ENCODE results near the gene FBXL13.
"Not testable (repeated sequence)": the region's sequence is repeated elsewhere in the genome, so short reads cannot be mapped to it uniquely, and the experiment has no call there.

FBXL13 gene

DNA sequence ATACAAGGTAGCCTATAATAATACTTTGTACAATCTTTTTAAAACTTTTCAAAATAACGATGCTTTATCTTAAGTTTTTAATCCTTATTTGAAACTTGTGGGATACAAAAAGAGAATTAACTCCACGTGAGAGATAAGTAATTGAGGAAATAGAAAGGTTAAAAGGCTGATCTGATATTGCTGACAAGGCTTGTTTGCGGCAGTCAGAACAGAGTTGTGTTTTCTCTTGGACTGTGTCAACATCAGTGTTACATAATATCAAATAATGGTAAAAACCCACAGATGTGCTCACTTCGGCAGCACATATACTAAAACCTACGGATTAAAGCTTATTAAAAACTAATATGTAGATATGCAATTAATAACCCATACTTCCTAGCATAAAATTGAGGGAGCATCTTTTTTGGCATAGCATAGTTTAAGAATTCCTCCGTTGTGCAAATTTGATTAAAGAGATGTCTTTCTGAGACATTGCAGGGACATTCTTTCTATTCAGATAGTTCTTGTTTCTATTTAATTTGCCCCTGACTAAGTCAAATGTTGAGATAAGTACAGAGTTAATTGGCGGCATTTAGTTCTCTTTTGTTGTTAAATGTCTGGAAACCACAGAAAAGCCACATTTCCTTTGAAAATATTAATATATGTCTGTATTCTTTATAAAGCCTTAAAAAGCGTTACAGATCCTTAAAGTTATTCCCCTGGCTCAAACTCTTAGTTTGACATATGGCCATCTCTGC lies 262.5 kb downstream of the FBXL13 start:
- no peak for DNase-seq

DNA sequence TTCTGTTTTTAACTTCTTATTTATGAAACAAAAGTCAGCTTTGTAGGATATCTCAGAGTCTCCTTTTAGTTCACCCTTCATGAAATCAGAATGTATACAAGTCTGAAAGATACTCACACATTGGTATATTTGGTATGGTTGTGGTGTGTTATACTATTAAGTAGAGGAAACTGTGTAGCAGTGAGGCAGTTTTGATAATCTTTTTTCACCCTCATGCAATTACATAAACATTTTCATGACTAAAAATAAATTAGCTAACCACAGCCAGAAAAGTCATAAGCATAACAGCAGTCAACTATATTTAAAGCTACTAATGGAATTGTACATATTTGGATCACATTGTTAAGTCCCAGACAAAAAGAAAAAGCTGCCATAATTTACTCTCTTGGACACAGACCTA lies 263.7 kb downstream of the FBXL13 start:
- DNase-seq: no peak

DNA sequence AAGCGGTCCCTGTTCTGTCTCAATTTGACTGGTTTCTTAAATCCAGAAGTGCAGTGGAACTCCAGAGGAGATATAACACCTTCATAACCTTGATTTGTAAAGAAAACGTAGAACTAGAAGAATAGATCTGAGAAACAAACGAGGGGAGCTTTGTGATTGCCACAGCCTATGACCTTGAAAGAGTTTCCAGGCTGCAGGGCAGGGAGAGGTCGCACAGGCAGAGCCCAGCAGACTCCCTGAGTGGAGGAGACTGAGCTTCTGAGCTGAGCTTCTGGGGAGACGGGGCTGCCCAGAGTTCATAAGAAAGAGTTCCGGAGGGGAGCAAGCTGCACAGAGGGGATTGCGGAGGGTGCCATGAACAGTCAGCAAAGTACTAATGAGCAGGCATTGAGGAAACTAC lies 268.0 kb downstream of the FBXL13 start:
- no peak for DNase-seq

DNA sequence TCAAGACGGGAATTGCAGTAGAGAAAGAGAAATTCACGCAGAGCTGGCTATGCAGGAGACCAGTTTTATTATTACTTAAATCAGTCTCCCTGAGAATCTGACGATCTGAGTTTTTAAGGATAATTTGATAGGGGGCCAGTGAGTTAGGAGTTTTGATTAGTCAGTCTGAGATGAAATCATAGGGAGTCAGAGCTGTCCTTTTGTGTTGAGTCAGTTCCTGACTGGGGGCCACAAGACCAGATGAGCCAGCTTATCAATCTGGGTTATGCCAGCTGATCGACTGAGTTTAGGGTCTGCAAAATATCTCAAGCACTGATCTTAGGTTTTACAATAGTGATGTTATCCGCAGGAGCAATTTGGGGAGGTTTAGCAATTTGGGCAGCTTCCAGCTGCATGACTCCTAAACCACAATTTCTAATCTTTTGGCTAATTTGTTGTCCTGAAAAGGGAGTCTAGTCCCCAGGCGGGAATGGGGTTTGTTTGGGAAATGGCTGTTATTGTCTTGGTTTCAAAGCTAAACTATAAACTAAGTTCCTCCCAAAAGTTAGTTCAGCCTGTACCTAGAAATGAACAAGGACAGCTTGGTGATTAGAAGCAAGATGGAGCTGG lies 278.5 kb downstream of the FBXL13 start:
- DNase-seq: not testable (repeated sequence)

DNA sequence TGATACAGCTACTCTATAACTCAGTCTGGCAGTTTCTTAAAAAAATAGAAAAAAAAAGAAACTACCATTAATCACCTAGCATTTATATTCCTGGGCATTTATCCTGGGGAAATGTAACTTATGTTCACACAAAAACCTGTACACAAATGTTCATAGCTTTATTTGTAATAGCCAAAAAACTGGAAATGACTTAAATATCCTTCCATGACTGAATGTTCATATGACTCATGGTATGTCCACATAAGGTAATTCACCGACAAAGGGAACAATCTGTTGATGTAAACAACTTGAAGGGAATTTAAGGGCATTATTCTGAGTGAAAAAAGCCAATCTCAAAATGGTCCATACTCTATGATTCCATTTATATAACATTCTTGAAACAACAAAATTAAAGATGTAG lies 280.0 kb downstream of the FBXL13 start:
- DNase-seq: not testable (repeated sequence)

DNA sequence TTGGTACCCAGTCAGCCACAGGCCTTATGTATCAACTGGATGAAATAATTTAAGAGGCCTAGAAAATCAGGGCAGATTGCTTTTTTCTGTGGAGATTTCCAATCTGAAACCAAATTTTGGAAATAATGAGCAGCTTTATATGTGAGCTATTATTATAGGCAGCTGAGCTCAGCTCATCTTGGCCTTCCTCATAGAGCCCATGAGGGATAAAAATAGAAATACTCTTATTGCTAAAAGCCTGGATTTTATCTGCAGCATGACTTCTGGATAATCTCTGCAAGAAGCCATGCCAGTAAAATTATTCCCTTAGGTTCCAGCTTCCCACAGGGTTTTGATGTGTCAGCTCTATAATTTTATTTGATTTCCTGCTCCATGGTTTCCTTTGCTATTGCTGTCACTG lies 282.8 kb downstream of the FBXL13 start:
- DNase-seq: not testable (repeated sequence)

DNA sequence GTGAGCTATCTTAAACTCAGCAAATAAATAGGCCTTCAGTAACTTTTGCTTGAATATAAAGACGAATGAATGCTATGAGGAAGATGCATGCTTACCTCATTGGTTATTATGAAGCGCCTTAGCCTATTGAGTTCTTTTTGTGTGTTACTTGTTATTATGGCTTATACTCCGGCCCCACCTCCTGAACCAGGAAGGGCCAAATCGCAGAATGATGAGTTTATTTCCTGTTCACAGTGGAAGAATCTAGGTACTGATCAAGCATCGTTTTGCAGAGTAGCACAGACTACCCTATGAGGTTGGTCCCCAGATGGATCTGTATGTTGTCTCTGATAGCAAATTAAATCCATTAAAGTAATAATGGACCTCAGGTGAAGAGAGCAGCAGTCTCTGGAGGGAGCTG lies 283.2 kb downstream of the FBXL13 start:
- not testable (repeated sequence) for DNase-seq

DNA sequence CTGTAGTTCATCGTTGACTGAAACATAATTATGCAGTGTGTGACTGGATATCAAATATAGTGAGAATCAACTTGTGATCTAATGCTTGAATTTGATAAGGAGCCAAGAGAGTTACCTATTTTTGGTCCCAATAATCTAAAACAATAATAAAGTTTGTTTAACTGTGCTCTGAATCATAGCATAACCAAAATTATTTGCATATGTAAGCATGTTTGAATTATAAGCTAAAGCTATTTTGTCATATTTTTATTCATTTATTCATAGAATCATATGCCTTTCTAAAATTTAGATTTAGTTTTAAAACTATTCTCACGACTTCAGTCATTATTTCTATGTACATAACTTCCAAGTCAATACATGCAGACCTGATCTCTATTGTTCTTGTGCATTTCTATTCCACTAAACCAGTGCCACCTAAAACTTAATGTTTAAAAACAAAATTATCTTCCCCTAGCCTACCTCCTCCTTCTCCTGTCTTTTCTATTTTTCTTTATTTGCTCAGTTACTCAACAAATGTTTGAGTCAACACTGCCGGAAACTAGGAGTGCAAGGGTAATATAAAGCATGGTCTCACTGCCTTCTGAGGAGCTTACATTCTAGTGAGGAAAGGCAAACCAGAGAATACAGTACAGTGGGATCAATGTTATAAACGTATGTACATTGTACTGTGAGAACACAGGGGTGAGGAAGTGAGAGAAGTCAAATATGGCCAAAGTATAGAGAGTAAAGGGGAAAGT lies 284.1 kb downstream of the FBXL13 start:
- not testable (repeated sequence) for DNase-seq

DNA sequence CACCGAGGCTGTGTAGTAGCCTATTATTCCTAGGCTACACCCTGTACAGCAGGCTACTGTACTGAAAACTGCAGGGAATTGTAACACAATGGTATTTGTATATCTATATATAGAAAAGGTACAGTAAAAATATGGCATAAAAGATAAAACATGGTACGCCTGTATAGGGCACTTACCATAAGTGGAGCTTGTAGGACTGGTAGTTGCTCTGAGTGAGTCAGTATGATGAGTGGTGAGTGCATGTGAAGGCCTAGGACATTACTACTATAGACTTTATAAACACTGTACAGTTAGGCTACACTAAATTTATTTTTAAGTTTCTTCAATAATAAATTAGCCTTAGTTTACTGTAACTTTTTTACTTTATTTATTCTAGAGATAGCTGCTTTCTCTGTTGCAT lies 285.8 kb downstream of the FBXL13 start:
- DNase-seq: not testable (repeated sequence)

DNA sequence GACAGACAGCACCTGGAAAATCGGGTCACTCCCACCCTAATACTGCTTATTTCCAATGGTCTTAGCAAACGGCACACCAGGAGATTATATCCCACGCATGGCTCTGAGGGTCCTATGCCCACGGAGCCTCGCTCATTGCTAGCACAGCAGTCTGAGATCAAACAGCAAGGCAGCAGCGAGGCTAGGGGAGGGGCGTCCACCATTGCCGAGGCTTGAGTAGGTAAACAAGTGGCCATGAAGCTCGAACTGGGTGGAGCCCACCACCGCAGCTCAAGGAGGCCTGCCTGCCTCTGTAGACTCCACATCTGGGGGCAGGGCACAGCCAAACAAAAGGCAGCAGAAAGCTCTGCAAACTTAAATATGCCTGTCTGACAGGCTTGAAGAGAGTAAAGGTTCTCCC lies 293.7 kb downstream of the FBXL13 start:
- DNase-seq: not testable (repeated sequence)

DNA sequence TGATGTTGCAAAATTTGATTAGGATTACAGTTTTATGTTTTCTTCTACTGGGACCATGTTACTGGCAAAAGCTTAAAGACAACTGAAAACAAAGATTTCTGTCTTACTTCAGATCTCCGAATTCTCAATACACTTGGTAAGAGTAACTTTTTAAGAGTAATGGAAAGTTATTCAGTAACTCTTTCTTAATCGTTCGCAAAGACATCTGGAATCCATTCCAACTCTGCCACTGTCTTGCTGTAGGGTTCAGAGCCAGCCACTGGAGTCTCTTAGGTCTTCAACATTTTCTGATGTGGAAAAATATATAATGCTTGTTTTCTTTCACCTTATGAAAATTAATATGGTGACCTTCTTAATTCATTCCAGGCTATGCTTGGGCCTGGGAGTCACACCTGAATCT lies 295.9 kb downstream of the FBXL13 start:
- DNase-seq: not testable (repeated sequence)

DNA sequence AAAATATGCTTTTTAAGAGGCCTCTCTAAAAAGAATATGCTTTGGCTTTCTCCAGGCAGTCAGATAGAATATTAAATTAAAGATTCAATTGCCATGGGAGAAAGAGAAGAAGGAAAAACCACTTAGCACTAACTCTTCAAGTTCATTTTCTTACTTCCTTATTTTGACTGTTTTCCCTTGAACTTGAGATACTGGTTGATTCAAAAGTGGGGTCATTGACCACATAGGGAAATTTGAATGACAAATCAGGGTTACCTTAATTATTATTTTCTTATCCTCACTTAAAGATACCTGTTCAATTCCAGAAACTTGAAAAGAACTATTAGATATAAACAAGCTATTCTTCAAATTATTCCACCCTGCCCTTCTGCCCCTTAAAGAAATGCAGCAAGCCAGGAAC lies 298.4 kb downstream of the FBXL13 start:
- not testable (repeated sequence) for DNase-seq

DNA sequence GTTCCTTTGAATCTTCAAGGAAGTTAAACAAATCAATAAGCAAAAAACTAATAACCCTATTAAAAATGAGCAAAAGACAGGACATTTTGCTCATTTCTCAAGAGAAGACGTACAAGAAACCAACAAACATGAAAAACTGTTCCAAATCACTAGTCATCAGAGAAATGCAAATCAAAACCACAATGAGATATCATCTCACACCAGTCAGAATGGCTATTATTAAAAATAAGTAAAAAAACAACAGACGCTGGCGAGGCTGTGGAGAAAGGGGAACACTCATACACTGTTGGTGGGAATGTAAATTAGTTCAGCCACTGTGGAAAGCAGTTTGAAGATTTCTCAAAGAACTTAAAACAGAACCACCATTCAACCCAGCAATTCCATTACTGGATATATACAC lies 304.1 kb downstream of the FBXL13 start:
- DNase-seq: not testable (repeated sequence)

DNA sequence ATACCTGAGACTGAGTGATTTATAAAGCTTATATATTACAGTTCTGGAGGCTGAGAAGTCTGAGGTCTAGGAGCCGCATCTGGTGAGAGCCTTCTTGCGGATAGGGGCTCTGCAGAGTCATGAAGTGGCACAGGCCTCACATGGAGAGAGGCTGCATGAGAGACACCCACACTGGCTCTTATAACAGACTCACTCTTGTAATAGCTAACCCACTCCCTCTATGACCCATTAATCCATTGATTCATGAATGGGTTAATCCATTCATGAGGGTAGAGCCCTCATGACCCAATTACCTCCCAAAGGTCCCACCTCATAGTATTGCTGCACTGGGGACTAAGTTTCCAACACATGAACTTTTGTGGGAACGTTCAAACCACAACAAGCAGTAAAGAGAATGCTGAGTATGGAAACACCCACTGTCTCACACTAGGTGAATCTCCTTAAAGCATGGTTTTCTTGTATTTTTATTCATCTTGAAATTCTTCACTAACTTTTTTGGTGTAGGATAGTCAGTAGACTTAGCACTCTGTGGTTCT lies 304.9 kb downstream of the FBXL13 start:
- not testable (repeated sequence) for DNase-seq

DNA sequence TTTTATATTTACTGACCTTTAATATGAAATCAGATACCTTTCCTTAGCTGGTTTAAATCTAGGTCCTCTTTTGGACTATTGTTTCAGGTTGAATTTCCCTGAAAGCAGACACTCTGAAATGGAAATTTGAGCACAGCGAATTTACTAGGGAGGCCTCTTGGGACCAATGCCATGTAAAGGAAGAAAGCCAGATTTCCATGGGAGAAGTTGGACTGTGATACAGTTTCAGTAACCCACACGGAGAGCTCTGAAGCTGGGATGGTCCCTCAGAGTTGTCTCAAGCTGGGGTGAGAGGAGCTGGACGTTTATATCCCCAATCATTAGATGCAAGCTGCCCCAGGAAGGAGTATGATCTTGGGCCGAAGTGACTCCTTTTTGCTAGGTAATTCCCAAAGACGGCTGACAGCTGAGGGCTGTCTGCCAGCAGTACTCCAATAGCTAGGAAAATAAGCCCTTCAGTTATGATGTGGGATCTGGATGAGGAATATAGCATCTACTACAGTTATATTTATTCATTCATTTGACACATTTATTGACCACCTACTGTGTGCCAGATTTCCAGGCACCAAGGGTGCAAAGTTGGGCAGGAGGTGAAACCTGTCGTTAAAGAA lies 311.2 kb downstream of the FBXL13 start:
- DNase-seq: not testable (repeated sequence)
